Breast epithelium (tissue), 4 donors: ENCODE data around the gene REPS1. TPM values are rescaled to one million over a fixed set of nuclear protein-coding genes. Genes with fewer than 3 reads are reported as not detected.

Source experiments
- DNase-seq, 2 donors: peaks; one replicate each; pipeline ENCODE4 v3.0.0-alpha.2; 2019; ENCODE audit warnings: low spot score in 2 of 2
- H3K27ac ChIP-seq, 2 donors: fragments of 200-600 bp; sonication (generic) in 1 of 2; one replicate each; pipeline ENCODE4 v1.5.1; 2016 to 2019; ENCODE audit warnings: mild to moderate bottlenecking in 1 of 2
- H3K27me3 ChIP-seq, 2 donors: fragments of 200-600 bp; sonication (generic) in 1 of 2; one replicate each; pipeline versions ENCODE4 v1.5.1 to v1.6.0; 2017 to 2019; ENCODE audit warnings: control low read depth in 1 of 2, mild to moderate bottlenecking in 1 of 2
- H3K36me3 ChIP-seq: fragments of 200-600 bp; one replicate; pipeline ENCODE4 v1.5.1; 2019
- H3K4me1 ChIP-seq, 2 donors: fragments of 200-600 bp; sonication (generic); one replicate each; pipeline ENCODE4 v1.5.1; 2016 to 2019; ENCODE audit warnings: control low read depth in 1 of 2
- H3K4me3 ChIP-seq, 3 donors: fragments of 200-600 bp; sonication (generic); 1 replicate in 2 of 3; 2 replicates in 1 of 3; pipeline ENCODE4 v1.5.1; 2016 to 2019; ENCODE audit warnings: mild to moderate bottlenecking in 3 of 3, moderate library complexity in 2 of 3
- H3K9me3 ChIP-seq, 2 donors: fragments of 200-600 bp; sonication (generic) in 1 of 2; one replicate each; pipeline ENCODE4 v1.5.1; 2016 to 2019; ENCODE audit warnings: control low read depth in 1 of 2
- POLR2A ChIP-seq: fragments of 450-650 bp; IDR thresholded peaks from one replicate; pipeline ENCODE4 v1.6.1; 2016; ENCODE audit warnings: antibody characterized with exemption, mild to moderate bottlenecking, moderate library complexity
- POLR2AphosphoS5 ChIP-seq, 3 donors: sonication (generic); formaldehyde crosslinking; IDR thresholded peaks; one replicate each; pipeline ENCODE4 v1.6.1; 2017; ENCODE audit warnings: antibody characterized with exemption in 3 of 3
- intact Hi-C: fragments of 100-400 bp; cut with DNase I; formaldehyde crosslinking; loops from one replicate; pipeline ENCODE4 v1.15.1; 2023; ENCODE audit warnings: low total_unique reads
- total RNA-seq, 3 donors: library from RNA; depleted of rRNA; stranded (reverse); fragments of >200 nt; gene quantifications; one replicate each; pipeline ENCODE4 v1.1.0, GENCODE V29; 2016
- TF ChIP-seq, protein P1 (sequence below), 3 donors: fragments of 450-650 bp; IDR thresholded peaks; one replicate each; pipeline ENCODE4 v1.5.1; 2016 to 2017; ENCODE audit warnings: antibody characterized with exemption in 3 of 3, mild to moderate bottlenecking in 3 of 3, moderate library complexity in 3 of 3

The REPS1 gene
- total RNA-seq, 3 donors from 2014 or later, result 40.5 to 79.9 (median 66.5) TPM

DNA sequence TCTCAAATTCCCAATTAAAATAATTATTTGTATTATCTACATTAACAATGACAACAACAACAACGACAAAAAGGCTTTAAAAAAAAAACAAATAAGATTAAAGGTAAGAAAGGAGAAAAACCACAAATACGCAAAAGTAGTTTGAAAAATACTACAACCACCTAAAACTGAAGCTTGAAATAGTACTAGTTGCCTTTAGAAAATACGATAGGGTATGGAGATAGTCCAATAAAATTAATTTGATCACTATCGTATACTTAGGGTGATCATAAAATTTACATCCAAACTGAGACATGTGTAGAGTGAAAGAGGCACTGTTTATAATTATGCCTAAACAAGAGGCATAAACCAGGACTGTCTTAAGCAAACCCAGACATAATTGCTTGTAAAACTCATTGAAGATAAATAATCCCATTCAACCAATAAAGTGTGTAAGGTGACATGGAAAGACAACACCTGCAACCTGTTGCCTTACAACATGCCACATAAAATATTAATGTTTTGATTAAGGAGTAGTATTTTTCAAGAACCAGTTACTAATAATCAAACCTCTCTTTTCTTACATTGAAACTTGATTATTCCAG is 22.7 kb downstream of the REPS1 start:
- Histone ChIP-seq H3K27ac (no peak overlapping the region), H3K4me1 (no peaks in the 10 kb centered on the region), H3K4me3 (no peak overlapping the region), H3K36me3 (no peaks in the 10 kb centered on the region), H3K27me3 (no peaks in the 10 kb centered on the region), H3K9me3 (no peaks in the 10 kb centered on the region)
- intact Hi-C loops, result no loop called here
- DNase-seq, result no peak
- TF ChIP-seq, protein P1, sequence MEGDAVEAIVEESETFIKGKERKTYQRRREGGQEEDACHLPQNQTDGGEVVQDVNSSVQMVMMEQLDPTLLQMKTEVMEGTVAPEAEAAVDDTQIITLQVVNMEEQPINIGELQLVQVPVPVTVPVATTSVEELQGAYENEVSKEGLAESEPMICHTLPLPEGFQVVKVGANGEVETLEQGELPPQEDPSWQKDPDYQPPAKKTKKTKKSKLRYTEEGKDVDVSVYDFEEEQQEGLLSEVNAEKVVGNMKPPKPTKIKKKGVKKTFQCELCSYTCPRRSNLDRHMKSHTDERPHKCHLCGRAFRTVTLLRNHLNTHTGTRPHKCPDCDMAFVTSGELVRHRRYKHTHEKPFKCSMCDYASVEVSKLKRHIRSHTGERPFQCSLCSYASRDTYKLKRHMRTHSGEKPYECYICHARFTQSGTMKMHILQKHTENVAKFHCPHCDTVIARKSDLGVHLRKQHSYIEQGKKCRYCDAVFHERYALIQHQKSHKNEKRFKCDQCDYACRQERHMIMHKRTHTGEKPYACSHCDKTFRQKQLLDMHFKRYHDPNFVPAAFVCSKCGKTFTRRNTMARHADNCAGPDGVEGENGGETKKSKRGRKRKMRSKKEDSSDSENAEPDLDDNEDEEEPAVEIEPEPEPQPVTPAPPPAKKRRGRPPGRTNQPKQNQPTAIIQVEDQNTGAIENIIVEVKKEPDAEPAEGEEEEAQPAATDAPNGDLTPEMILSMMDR (IDR thresholded peaks at IDR 0.05), result no peak
- TF ChIP-seq POLR2A (no peak), POLR2AphosphoS5 (IDR thresholded peaks at IDR 0.05) (no peak)

DNA sequence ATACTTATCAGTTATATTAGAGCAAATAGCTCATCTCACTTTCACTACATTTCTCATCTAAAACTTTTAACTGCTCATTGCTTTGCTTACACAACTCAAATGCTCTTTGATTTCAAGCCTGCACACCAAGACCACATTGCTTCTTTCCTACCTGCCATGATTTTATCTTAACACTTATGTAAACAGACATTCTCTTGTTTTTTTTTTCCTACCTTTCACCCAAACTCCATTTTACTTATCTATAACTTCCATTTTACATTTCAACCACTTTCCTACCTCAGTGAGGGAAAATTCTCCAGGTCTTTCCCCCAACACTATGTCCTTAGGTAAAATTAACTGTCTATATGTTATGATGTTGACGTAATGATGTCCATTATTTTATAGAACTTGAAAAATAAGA is 24.0 kb downstream of the REPS1 start:
- Histone ChIP-seq H3K27ac (no peak overlapping the region), H3K27me3 (no peaks in the 10 kb centered on the region), H3K4me3 (no peak overlapping the region), H3K9me3 (no peaks in the 10 kb centered on the region), H3K36me3 (no peaks in the 10 kb centered on the region), H3K4me1 (no peaks in the 10 kb centered on the region)
- intact Hi-C loops, result no loop called here
- no peak for DNase-seq
- TF ChIP-seq, protein P1 (IDR thresholded peaks at IDR 0.05), result no peak
- TF ChIP-seq POLR2A, result no peak
- no peak for TF ChIP-seq POLR2AphosphoS5 (IDR thresholded peaks at IDR 0.05)

DNA sequence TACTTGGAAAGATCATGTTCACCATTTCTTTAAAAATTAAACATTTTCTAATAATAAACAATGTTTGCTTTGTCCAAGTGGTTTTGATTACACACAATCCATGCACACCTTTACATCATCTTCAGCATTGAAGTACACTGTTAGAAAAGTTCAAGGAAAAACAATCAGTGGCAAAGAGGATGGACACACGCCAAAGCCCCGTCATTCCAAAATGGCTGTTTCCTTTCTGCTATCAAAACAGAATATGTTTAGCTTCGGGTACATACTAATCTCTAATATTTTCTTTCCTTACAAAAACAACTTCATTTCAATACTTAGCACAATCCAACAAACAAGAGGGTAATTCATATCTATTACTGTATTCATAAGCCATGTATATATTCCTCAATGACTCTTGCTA is 24.5 kb downstream of the REPS1 start:
- DNase-seq, result no peak
- Histone ChIP-seq H3K27ac (no peak overlapping the region), H3K4me1 (no peaks in the 10 kb centered on the region), H3K4me3 (no peak overlapping the region), H3K9me3 (no peaks in the 10 kb centered on the region), H3K27me3 (no peaks in the 10 kb centered on the region), H3K36me3 (no peaks in the 10 kb centered on the region)
- no peak for TF ChIP-seq POLR2AphosphoS5 (IDR thresholded peaks at IDR 0.05)
- TF ChIP-seq, protein P1 (IDR thresholded peaks at IDR 0.05), result no peak
- intact Hi-C loops, result no loop called here

DNA sequence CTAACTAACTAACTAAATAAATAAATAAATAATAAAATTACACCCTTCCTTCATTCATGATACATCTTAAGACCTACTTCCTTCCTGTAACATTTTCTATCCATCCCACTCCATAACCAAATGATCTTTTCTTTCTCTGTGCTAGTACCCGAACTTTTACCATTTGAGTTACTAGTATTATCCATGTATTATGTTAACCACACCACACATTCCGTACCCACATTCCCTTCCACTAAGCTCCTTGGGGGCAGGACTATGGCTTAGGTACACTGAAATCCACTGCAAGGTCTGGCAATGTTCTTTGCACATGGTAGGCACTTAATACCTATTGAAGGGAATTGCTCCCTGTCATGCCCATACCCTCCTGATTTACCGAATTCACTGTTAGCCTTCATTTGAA is 24.9 kb downstream of the REPS1 start:
- no peak for DNase-seq
- intact Hi-C loops, result no loop called here
- no peak overlapping the region for H3K27ac ChIP-seq
- no peaks in the 10 kb centered on the region for H3K9me3 ChIP-seq
- H3K36me3 ChIP-seq, result no peaks in the 10 kb centered on the region
- TF ChIP-seq, protein P1 (IDR thresholded peaks at IDR 0.05), result no peak
- TF ChIP-seq POLR2A (no peak), POLR2AphosphoS5 (IDR thresholded peaks at IDR 0.05) (no peak)
- H3K4me3 ChIP-seq, result no peak overlapping the region
- no peaks in the 10 kb centered on the region for H3K4me1 ChIP-seq
- H3K27me3 ChIP-seq, result no peaks in the 10 kb centered on the region

DNA sequence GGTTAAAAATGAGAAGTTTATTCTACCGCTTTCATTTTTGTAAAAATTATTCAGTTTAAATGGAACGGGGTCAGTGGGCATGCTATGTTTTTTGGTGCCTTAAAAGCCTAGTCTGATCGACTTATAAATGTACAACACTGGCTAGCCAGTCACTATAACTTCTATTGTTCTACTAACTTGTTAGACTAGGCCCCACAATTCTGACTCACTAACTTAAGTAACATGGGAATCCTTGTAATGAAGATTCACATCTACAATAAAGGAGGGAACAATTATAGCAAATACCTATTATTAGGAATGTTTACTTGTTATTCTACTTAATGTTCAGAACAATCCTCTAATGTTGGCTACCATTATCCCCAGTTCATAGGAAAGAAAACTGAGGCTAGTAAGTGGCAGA is 28.5 kb downstream of the REPS1 start:
- TF ChIP-seq, protein P1 (IDR thresholded peaks at IDR 0.05), result no peak
- TF ChIP-seq POLR2A (no peak), POLR2AphosphoS5 (IDR thresholded peaks at IDR 0.05) (no peak)
- H3K27ac ChIP-seq, result no peak overlapping the region
- intact Hi-C loops, result no loop called here

More for the DNA sequence above, 28.5 kb downstream of the REPS1 start:
- Histone ChIP-seq H3K4me3 (no peak overlapping the region), H3K27me3 (no peaks in the 10 kb centered on the region), H3K9me3 (no peaks in the 10 kb centered on the region), H3K36me3 (no peaks in the 10 kb centered on the region), H3K4me1 (no peaks in the 10 kb centered on the region)
- DNase-seq, result no peak
